ENCODE measurements around the gene TBC1D10B.

DNA sequence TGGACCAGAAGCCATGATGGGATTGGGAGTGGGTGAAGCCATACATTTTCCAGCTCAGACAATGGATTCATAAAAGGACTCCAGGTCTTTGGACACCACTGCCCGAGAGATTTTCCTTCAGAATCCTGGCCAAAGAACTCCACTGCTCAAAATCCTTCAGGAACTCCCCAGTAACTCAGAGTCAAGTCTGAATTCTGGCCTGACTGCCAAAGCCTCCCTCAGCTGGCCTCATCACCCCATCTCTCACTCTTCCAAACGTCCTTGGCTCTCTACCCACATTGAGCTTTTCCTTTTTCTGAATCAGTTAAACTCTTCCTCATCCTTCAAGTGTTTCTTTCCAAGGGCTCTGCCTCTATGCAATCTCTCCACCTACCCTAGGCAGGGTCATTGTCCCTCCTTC is 13.2 kb upstream of the TBC1D10B start:
- TF ChIP-seq, protein P1, sequence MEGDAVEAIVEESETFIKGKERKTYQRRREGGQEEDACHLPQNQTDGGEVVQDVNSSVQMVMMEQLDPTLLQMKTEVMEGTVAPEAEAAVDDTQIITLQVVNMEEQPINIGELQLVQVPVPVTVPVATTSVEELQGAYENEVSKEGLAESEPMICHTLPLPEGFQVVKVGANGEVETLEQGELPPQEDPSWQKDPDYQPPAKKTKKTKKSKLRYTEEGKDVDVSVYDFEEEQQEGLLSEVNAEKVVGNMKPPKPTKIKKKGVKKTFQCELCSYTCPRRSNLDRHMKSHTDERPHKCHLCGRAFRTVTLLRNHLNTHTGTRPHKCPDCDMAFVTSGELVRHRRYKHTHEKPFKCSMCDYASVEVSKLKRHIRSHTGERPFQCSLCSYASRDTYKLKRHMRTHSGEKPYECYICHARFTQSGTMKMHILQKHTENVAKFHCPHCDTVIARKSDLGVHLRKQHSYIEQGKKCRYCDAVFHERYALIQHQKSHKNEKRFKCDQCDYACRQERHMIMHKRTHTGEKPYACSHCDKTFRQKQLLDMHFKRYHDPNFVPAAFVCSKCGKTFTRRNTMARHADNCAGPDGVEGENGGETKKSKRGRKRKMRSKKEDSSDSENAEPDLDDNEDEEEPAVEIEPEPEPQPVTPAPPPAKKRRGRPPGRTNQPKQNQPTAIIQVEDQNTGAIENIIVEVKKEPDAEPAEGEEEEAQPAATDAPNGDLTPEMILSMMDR (IDR thresholded peaks at IDR 0.05 in 2 of 3, conservative IDR thresholded peaks at IDR 0.05 in 1 of 3; ENCODE audit: borderline replicate concordance in 1 of 3, insufficient read depth in 1 of 3, low read depth in 2 of 3, low read length in 2 of 3): no peak
- no peak for TF ChIP-seq SP1 (IDR thresholded peaks at IDR 0.05; ENCODE audit: low read depth)
- no peak for TF ChIP-seq POLR2AphosphoS5 (IDR thresholded peaks at IDR 0.05; ENCODE audit: low read depth, low read length)
- TF ChIP-seq YY1 (IDR thresholded peaks at IDR 0.05; ENCODE audit: extremely low read depth, insufficient replicate concordance, low read depth, low read length): no peak
- TF ChIP-seq, protein P2, sequence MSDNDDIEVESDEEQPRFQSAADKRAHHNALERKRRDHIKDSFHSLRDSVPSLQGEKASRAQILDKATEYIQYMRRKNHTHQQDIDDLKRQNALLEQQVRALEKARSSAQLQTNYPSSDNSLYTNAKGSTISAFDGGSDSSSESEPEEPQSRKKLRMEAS (IDR thresholded peaks at IDR 0.05): no peak
- no peak for TF ChIP-seq FOSL1 (IDR thresholded peaks at IDR 0.05; ENCODE audit: low read depth)
- no peak for TF ChIP-seq EZH2 (IDR thresholded peaks at IDR 0.05)
- TF ChIP-seq TCF7L2 (IDR thresholded peaks at IDR 0.05; ENCODE audit: borderline replicate concordance, extremely low read depth, insufficient read depth, insufficient read length): no peak
- TF ChIP-seq CBX3 (IDR thresholded peaks at IDR 0.05; ENCODE audit: low read depth): no peak
